ENCODE results near the gene RET. TPM values are rescaled to one million over a fixed set of nuclear protein-coding genes. Genes with fewer than 3 reads are reported as not detected.

RET gene
- total RNA-seq, 4 donors from 2014 or later: 0.20 to 8.5 (median 0.70) TPM

- Histone ChIP-seq H3K27me3 (no peaks in the 10 kb centered on the region), H3K9me3 (no peaks in the 10 kb centered on the region), H3K36me3 (no peaks in the 10 kb centered on the region), H3K4me1 (no peaks in the 10 kb centered on the region), H3K27ac (no peak overlapping the region), H3K4me3 (no peak overlapping the region)
- 50 to 61% methylated on average over 3 of the region's 3 CpGs for WGBS, 2 donors
- DNase-seq (ENCODE audit: low spot score in 2 of 2): no peak
- TF ChIP-seq CTCF (IDR thresholded peaks at IDR 0.05): no peak
- TF ChIP-seq EP300 (IDR thresholded peaks at IDR 0.05): no peak
- TF ChIP-seq POLR2A (IDR thresholded peaks at IDR 0.05): no peak
These were observed 21.7 kb upstream of the RET start for GRCh38 chr10:43055217-43055616.

GRCh38 chr10:43055991-43056567 lies 20.8 kb upstream of the RET start:
- Histone ChIP-seq H3K27ac (no peak overlapping the region), H3K4me3 (no peak overlapping the region), H3K27me3 (no peaks in the 10 kb centered on the region), H3K9me3 (no peaks in the 10 kb centered on the region), H3K4me1 (no peaks in the 10 kb centered on the region), H3K36me3 (no peaks in the 10 kb centered on the region)
- no peak for TF ChIP-seq EP300 (IDR thresholded peaks at IDR 0.05)
- TF ChIP-seq CTCF (IDR thresholded peaks at IDR 0.05): no peak
- no peak for TF ChIP-seq POLR2A (IDR thresholded peaks at IDR 0.05)
- no peak for DNase-seq (ENCODE audit: low spot score in 2 of 2)
- 79 to 93% methylated on average over 2 of the region's 2 CpGs for WGBS, 2 donors

- Histone ChIP-seq H3K4me3 (no peak overlapping the region), H3K27ac (no peak overlapping the region), H3K4me1 (no peaks in the 10 kb centered on the region), H3K9me3 (no peaks in the 10 kb centered on the region), H3K27me3 (no peaks in the 10 kb centered on the region), H3K36me3 (no peaks in the 10 kb centered on the region)
- TF ChIP-seq CTCF (IDR thresholded peaks at IDR 0.05): no peak
- TF ChIP-seq EP300 (IDR thresholded peaks at IDR 0.05): no peak
- no peak for TF ChIP-seq POLR2A (IDR thresholded peaks at IDR 0.05)
- 74 to 82% methylated on average over 5 of the region's 5 CpGs for WGBS, 2 donors
- no peak for DNase-seq (ENCODE audit: low spot score in 2 of 2)
These were observed 20.3 kb upstream of the RET start for GRCh38 chr10:43056568-43057011.

DNA sequence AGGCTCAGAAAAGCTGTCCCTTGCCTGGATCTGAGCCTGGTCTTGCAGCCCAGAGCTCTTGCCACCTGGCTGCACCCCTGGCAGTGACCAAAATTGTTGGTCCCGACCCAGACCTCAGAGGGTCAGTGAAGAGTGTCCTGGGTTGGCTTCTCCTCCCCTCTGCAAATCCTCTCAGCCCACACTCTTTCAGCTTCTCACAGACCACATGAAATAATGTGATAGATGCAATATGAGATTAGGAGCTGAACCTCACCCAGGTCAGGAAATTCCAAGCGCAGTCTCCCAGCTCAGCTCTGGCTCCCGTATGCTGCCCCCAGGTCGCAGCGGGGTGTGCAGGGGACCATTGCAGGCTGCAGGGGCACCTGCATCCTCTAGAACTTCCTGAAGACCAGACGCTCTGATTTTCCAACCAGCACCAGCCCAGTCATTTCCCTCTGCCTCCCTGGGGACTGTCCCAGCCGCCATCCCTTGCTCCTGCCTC lies 19.6 kb upstream of the RET start:
- Histone ChIP-seq H3K4me1 (no peaks in the 10 kb centered on the region), H3K36me3 (no peaks in the 10 kb centered on the region), H3K27ac (no peak overlapping the region), H3K4me3 (no peak overlapping the region), H3K9me3 (no peaks in the 10 kb centered on the region), H3K27me3 (no peaks in the 10 kb centered on the region)
- no peak for DNase-seq (ENCODE audit: low spot score in 2 of 2)
- TF ChIP-seq EP300 (IDR thresholded peaks at IDR 0.05) (no peak), POLR2A (IDR thresholded peaks at IDR 0.05) (no peak), CTCF (IDR thresholded peaks at IDR 0.05) (no peak)
- WGBS, 2 donors: 50 to 63% methylated on average over 3 to 7 of the region's 7 CpGs

- H3K27ac ChIP-seq: no peak overlapping the region
- H3K27me3 ChIP-seq: no peaks in the 10 kb centered on the region
- no peak for DNase-seq (ENCODE audit: low spot score in 2 of 2)
- H3K4me3 ChIP-seq: no peak overlapping the region
- no peaks in the 10 kb centered on the region for H3K36me3 ChIP-seq
- 77 to 81% methylated on average over 9 of the region's 9 CpGs for WGBS, 2 donors
- H3K9me3 ChIP-seq: no peaks in the 10 kb centered on the region
- H3K4me1 ChIP-seq: no peaks in the 10 kb centered on the region
- TF ChIP-seq POLR2A (IDR thresholded peaks at IDR 0.05) (no peak), EP300 (IDR thresholded peaks at IDR 0.05) (no peak), CTCF (IDR thresholded peaks at IDR 0.05) (no peak)
These were observed 19.0 kb upstream of the RET start for GRCh38 chr10:43057831-43058340.

All from tibial nerve (tissue), 4 donors.